Measurements from ENCODE around the gene SCAPER.
"Not testable (repeated sequence)": the region's sequence is repeated elsewhere in the genome, so short reads cannot be mapped to it uniquely, and the experiment has no call there.

SCAPER gene

DNA sequence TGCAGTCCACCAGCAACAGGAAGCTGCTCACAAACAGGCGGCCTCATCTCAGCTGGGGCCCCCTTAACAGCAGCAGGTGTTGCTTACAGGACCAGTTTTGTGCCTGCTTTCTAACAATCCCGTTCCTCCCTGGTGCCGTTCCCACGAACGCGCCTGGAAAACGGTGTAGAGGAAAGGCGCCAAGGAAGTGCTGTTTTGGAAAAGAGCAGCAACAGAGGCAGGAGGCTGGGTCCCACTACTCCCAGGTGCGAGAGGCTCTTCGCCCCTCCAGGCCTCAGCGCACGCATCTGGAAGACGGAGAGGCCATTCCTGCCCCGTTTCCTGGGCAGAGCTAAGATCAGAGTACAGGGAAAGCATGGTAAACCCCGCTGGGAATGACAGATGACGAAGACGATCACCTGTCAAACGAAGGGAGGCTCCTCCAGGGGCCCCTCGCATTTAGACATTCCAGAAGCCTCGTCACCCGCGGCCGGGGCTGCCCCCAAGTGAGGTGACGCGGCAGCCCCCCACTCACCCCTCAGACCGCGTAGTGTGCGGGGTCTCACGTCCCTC is 603 bp downstream of the SCAPER start:
- peak; percentile 9 for DNase-seq

GRCh38 chr15:76903251-76903681 is 1.9 kb downstream of the SCAPER start:
- peak; percentile 40 for DNase-seq

DNA sequence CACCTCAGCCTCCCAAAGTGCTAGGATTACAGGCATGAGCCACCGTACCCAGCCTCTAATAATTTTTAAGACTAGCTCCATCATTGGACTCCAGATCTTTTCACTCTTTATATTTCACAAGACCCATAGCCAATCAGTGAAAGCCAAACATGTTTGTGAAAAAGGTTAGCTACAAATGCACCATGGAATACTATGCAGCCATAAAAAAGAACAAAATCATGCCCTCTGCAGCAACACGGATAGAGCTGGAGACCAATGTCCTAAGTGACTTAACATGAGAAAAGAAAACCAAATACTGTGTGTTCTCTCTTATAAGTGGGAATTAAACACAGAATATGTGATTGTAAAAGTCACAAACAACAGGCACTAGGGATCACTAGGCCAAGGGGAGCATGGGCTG is 3.2 kb downstream of the SCAPER start:
- no peak for DNase-seq

DNA sequence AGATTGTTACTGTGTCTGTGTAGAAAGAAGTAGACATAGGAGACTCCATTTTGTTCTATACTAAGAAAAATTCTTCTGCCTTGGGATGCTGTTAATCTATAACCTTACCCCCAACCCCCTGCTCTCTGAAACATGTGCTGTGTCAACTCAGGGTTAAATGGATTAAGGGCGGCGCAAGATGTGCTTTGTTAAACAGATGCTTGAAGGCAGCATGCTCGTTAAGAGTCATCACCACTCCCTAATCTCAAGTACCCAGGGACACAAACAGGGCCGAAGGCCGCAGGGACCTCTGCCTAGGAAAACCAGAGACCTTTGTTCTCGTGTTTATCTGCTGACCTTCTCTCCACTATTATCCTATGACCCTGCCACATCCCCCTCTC is 5.2 kb downstream of the SCAPER start:
- DNase-seq, result not testable (repeated sequence)

DNA sequence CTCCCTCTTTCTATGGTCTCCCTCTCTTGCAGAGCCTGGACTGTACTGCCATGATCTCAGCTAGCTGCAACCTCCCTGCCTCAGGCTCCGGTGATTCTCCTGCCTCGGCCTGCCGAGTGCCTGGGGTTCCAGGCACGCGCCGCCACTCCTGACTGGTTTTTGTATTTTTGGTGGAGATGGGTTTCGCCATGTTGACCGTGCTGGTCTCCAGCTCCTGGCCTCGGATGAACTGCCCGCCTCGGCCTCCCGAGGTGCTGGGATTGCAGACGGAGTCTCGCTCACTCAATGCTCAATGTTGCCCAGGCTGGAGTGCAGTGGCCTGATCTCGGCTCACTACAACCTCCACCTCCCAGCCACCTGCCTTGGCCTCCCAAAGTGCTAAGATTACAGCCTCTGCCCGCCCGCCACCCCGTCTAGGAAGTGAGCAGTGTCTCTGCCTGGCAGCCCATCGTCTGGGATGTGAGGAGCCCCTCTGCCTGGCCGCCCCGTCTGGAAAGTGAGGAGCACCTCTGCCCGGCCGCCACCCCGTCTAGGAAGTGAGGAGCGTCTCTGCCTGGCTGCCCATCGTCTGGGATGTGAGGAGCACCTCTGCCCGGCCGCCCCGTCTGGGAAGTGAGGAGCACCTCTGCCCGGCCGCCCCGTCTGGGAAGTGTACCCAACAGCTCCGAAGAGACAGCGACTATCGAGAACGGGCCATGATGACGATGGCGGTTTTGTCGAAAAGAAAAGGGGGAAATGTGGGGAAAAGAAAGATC is 5.8 kb downstream of the SCAPER start:
- DNase-seq, result not testable (repeated sequence)

DNA sequence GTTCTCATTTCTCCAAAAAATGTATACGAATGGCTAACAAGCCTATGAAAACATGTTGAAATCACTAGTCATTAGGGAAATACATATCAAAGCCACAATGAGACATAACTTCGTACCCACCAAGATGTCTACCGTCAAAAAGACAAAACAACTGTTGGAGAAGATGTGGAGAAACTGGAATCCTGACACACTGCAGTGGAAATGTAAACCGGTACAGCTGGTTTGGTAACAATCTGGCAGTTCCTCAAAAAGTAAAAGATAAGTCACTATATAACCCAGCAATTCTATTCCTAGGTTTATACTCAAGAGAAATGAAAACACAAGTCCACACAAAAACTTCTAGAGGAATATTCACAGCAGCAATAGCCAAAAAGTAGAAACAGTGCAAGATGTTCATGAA is 7.0 kb downstream of the SCAPER start:
- DNase-seq, result no peak

GRCh38 chr15:76894174-76894573 is 11.0 kb downstream of the SCAPER start:
- DNase-seq, result no peak

DNA sequence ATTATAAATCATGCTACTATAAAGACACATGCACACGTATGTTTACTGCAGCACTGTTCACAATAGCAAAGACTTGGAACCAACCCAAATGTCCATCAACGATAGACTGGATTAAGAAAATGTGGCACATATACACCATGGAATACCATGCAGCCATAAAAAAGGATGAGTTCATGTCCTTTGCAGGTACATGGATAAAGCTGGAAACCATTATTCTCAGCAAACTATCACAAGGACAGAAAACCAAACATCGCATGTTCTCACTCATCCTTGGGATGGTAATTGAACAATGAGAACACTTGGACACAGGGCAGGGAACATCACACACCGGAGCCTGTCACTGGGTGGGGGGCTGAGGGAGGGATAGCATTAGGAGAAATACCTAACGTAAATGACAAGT is 12.3 kb downstream of the SCAPER start:
- DNase-seq, result not testable (repeated sequence)

GRCh38 chr15:76887280-76888141 is 17.6 kb downstream of the SCAPER start:
- DNase-seq, result not testable (repeated sequence)

DNA sequence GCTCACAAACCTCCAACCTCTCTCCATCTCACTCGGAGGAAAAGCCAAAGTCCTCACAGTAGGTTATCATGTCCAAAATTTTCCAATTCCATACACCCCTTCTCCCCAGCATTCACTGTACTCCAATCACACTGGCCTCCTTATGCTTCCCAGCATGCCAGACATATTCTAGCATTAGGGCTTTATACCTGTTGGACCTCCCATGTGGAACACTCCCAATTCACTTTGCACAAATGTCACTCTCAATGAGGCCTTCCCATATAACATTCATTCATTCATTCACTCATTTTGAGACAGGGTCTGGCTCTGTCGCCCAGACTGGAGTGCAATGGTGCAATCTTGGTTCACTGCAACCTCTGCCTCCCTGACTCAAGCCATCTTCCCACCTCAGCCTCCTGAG is 19.9 kb downstream of the SCAPER start:
- no peak for DNase-seq

DNA sequence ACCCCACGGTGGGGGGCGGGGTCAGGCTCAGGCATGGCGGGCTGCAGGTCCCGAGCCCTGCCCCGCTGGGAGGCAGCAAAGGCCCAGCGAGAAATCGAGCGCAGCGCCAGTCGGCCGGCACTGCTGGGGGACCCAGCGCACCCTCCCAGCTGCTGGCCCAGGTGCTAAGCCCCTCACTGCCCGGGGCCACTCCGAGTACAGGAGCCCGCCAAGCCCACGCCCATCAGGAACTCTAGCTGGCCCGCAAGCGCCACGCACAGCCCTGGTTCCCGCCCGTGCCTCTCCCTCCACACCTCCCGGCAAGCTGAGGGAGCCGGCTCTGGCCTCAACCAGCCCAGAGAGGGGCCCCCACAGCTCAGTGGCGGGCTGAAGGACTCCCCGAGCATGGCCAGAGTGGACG is 29.2 kb downstream of the SCAPER start:
- no peak for DNase-seq

- DNase-seq, result not testable (repeated sequence)
These were observed 32.1 kb downstream of the SCAPER start for GRCh38 chr15:76873066-76873465.

- DNase-seq, result no peak
These were observed 33.2 kb downstream of the SCAPER start for GRCh38 chr15:76871930-76872329.

GRCh38 chr15:76868740-76869139 is 36.4 kb downstream of the SCAPER start:
- DNase-seq, result no peak

DNA sequence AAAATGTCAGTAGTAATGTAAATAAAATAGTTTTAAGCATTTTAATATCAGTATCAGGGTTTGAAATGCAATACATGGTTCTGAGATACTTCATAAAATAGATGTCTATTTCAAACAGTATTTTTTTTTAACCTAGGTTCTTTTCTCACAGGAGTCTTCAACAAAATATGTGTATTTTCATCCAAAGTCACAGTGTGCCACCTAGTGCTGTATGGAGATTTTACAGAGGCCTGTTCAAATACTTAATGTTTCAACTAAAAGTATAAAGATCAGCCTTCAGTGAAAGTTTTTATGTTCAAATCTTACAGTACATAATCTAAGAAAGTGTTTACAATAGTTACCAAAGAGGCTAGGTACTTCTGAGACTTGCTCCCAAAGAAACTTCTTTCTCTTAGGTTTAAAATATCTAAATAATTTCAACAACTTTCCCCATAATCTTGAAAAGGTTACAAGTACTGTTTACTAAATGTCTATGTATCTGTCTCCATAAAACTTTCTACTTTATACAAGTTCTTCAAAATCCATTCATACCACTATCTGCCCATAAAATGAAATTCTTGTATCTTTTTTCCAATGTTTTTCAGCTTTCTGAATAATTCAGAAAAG is 38.3 kb downstream of the SCAPER start:
- peak; percentile 41 for DNase-seq

DNA sequence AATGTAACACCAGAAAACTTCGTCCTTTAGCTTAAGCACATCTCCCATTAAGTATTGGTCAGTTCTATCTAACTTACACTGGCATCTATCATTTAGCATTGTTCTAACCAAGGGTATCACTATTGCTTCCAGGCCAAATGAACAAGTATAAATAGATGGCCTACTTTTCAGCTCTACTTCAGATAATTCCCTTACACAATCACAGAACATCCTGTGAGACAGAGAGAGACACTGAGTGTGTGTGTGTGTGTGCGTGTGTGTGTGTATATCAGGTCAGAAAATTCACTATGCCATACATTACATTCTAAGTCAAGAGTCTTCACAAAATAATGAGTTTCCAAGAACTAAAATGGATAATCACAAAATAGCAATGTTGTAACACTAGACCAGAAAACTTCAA is 39.1 kb downstream of the SCAPER start:
- peak; percentile 7 for DNase-seq

- no peak for DNase-seq
These were observed 39.6 kb downstream of the SCAPER start for GRCh38 chr15:76865548-76865991.

- no peak for DNase-seq
These were observed 40.6 kb downstream of the SCAPER start for GRCh38 chr15:76864586-76864985.

DNA sequence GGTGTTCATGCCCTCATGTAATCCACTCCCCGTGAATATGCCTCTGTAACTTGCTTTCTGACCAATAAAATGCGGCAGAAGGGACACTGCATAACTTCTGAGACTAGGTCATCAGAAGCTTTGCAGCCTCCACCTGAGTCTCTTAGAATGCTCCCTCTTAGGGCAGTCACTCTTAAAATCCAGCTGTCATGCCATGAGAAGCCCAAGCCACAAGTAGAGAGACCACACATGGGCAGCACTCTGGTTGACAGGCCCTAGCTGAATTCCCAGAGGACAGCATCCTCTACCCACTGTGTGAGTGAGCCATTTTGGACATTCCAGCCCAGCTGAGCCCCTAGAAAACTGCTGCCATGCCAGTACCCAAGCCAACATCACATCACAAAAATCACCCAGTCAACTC is 41.4 kb downstream of the SCAPER start:
- DNase-seq, result no peak

DNA sequence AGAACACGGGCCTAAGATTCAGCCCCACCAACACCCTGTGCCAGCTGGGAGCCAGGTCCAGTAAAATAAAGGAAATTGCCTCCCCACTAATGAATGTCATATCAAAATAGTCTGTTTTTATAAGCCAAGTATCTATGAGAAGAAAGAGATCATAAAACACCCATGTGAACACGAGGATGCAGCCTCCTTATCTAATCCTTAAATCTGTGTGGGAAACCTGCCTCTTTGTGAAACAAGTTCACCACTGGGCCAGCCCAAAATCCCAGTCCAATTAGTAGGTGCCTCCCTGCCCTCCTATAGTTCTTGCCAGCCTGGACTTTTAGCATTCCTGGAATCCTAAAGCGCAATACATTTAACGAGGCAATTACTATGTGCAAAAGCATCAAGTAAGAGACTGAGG is 42.0 kb downstream of the SCAPER start:
- no peak for DNase-seq

GRCh38 chr15:76861815-76862397 is 43.2 kb downstream of the SCAPER start:
- DNase-seq, result no peak

DNA sequence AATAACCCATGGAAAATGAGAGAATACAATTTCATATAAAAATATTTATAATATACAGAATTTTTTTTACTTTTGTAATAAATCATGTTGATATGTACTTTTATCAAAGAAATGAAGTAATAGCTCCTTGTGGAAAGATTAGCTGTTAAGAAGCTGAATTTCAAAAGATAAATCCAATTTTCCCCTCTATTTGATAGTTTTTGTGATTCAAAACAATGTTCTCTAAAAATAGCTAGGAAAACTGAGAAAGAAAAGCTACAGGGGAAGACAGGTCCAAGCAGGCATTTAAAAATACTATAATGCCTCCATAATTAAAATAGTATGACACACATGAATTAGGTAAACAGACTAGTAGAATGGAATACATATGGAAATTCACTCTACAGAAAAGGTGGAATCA is 44.9 kb downstream of the SCAPER start:
- DNase-seq, result no peak

DNA sequence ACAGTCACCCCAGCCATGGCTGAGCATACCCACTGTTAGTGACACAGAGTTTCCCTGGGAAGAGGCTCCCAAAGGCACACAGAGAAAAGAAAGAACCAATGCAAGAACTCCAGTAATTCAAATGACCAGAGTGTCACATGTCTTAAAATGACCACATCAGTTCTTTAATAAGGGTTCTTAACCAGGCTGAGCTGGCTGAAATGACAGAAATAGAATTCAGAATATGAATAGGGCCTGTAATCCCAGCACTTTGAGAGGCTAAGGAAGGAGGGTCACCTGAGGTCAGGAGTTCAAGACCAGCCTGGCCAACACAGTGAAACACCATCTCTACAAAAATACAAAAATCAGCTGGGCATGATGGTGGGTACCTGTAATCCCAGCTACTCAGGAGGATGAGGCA is 54.8 kb downstream of the SCAPER start:
- not testable (repeated sequence) for DNase-seq

All from fibroblast of upper back skin (primary cell).